ENCODE results near the gene ABHD16B. TPM values are rescaled to one million over a fixed set of nuclear protein-coding genes. Genes with fewer than 3 reads are reported as not detected.
"Not testable (repeated sequence)": the region's sequence is repeated elsewhere in the genome, so short reads cannot be mapped to it uniquely, and the experiment has no call there.

Gene ABHD16B
- total RNA-seq, 2 donors from 2014 or later = not detected

- no peak for DNase-seq (ENCODE audit: low spot score)
- intact Hi-C loops (cut with DNase I) = no loop called here
Measured at GRCh38 chr20:63850689-63851547, 10.4 kb upstream of the ABHD16B start.

GRCh38 chr20:63851548-63851943, 9.8 kb upstream of the ABHD16B start:
- intact Hi-C loops (cut with DNase I); DNase-seq (ENCODE audit: low spot score): not testable (repeated sequence)

- intact Hi-C loops (cut with DNase I); DNase-seq (ENCODE audit: low spot score): not testable (repeated sequence)
Measured at GRCh38 chr20:63853733-63854068, 7.6 kb upstream of the ABHD16B start.

- intact Hi-C loops (cut with DNase I) = no loop called here
- DNase-seq (ENCODE audit: low spot score) = peak; percentile 78
Measured at GRCh38 chr20:63854069-63854765, 7.1 kb upstream of the ABHD16B start.

GRCh38 chr20:63854766-63855362, 6.4 kb upstream of the ABHD16B start:
- intact Hi-C loops (cut with DNase I) = no loop called here

GRCh38 chr20:63855363-63856097, 5.8 kb upstream of the ABHD16B start:
- peak; percentile 79 for DNase-seq (ENCODE audit: low spot score)
- intact Hi-C loops (cut with DNase I) = no loop called here

More at GRCh38 chr20:63854766-63855362, 6.4 kb upstream of the ABHD16B start:
- peak; percentile 76 for DNase-seq (ENCODE audit: low spot score)

GRCh38 chr20:63856098-63856511, 5.2 kb upstream of the ABHD16B start:
- DNase-seq (ENCODE audit: low spot score) = peak; percentile 75
- intact Hi-C loops (cut with DNase I) = no loop called here

- intact Hi-C loops (cut with DNase I) = no loop called here
- DNase-seq (ENCODE audit: low spot score) = no peak
Measured at GRCh38 chr20:63857764-63858392, 3.4 kb upstream of the ABHD16B start.

GRCh38 chr20:63858393-63859165, 2.7 kb upstream of the ABHD16B start:
- no peak for DNase-seq (ENCODE audit: low spot score)
- intact Hi-C loops (cut with DNase I) = no loop called here

GRCh38 chr20:63859166-63859699, 2.1 kb upstream of the ABHD16B start:
- intact Hi-C loops (cut with DNase I) = no loop called here
- no peak for DNase-seq (ENCODE audit: low spot score)

GRCh38 chr20:63860325-63861051, 810 bp upstream of the ABHD16B start:
- intact Hi-C loops (cut with DNase I) = loop anchor here in 1 of 2 donors (5.0 kb wide), 2 partner anchors 33 to 73 kb away; no protein-coding TSS in a partner anchor
- DNase-seq (ENCODE audit: low spot score) = no peak

GRCh38 chr20:63861981-63862901, 943 bp downstream of the ABHD16B start:
- intact Hi-C loops (cut with DNase I) = loop anchor here in 1 of 2 donors (5.0 kb wide), 2 partner anchors 35 to 75 kb away; no protein-coding TSS in a partner anchor
- no peak for DNase-seq (ENCODE audit: low spot score)

GRCh38 chr20:63863021-63863797, 1.9 kb downstream of the ABHD16B start:
- no peak for DNase-seq (ENCODE audit: low spot score)
- intact Hi-C loops (cut with DNase I) = loop anchor here in 1 of 2 donors (5.0 kb wide), 2 partner anchors 36 to 76 kb away; no protein-coding TSS in a partner anchor

GRCh38 chr20:63863798-63864544, 2.7 kb downstream of the ABHD16B start:
- intact Hi-C loops (cut with DNase I) = loop anchor here in 1 of 2 donors (5.0 kb wide), 2 partner anchors 37 to 77 kb away; no protein-coding TSS in a partner anchor
- peak; percentile 96 for DNase-seq (ENCODE audit: low spot score)

All from posterior vena cava (tissue), 2 donors.